GM21619 (cell line): ENCODE measurements around the gene BICDL2.
A peak's percentile ranks its signal among the peaks of the same experiment; 100 is the strongest.
"Not testable (repeated sequence)": the region's sequence is repeated elsewhere in the genome, so short reads cannot be mapped to it uniquely, and the experiment has no call there.

Source experiments
- ATAC-seq: cut with Tn5 transposase; IDR thresholded peaks from one replicate; pipeline ENCODE4 v1.9.1; 2021; ENCODE audit not compliant: unreplicated experiment

Gene BICDL2

GRCh38 chr16:3036726-3037315, at the start of gene BICDL2:
Gene BICDL2 (minus strand): TSS chr16:3036944. CDS start chr16:3035496, 1,448 bp downstream.
- ATAC-seq = no peak

GRCh38 chr16:3085868-3086595, 49.3 kb upstream of the BICDL2 start:
- ATAC-seq = no peak

DNA sequence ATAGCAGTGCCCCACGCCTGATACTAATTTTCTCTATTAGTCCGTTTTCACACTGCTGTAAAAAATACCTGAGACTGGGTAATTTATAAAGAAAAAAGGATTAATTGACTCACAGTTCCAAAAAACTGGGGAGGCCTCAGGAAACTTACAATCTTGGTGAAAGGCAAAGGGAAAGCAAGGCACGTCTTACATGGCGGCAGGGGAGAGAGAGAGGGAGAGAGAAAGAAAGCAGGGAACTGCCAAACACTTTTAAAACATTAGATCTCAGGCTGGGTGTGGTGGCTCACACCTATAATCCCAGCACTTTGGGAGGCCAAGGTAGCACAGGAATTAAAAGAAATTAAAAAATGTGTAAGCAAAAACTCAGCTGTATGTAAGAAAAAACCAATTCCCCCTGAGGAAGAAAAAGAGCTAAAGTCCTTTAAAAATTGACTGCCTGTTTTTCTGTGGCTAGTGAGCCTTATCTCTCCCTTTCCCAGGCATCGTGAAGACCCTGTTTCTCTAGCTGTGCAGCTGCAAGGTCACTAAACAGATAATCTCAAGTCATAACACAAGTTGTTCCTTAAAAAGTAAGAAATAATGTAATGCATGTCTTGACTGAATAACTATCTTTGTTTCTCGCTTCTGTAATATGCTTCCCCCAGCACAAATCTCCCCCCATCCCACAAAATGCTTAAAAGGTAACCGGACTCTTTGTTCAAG, 48.4 kb upstream of the BICDL2 start:
- ATAC-seq = no peak

DNA sequence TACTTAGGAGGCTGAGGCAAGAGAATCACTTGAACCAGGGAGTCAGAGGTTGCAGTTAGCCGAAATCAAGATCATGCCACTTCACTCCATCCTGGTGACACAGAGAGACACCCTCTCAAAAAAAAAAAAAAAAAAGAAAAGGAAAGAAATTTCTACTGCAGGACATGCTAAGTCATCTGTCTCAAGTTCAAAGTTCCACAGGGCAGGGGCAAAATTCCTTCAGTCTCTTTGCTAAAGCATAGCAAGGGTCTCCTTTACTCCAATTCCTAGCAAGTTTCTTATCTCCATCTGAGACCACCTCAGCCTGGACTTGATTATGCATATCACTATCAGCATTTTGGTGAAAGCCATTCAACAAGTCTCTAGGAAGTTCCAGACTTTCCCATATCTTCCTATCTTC, 47.7 kb upstream of the BICDL2 start:
- ATAC-seq = no peak

- ATAC-seq = not testable (repeated sequence)
Measured at GRCh38 chr16:3083408-3083807, 46.7 kb upstream of the BICDL2 start.

- ATAC-seq = not testable (repeated sequence)
Measured at GRCh38 chr16:3081957-3082356, 45.2 kb upstream of the BICDL2 start.

DNA sequence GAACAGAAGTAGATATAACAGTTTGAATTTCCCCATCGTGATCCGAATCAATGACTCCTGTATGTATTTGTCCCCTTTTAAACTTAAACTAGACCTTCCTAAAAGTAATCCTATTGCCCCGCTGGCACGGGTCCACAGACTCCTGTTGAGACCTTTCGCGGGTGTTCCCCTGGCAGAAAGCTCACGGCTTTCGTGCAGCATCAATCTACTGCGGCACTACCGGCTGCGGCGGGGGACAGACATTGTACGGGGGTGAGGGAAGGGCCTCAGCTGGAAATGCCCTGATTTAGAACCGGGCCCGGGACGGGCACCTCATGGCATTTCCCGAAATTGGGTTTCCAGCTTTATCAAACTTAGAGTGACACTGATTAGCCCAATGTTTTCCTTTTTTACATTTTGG, 43.3 kb upstream of the BICDL2 start:
- no peak for ATAC-seq

DNA sequence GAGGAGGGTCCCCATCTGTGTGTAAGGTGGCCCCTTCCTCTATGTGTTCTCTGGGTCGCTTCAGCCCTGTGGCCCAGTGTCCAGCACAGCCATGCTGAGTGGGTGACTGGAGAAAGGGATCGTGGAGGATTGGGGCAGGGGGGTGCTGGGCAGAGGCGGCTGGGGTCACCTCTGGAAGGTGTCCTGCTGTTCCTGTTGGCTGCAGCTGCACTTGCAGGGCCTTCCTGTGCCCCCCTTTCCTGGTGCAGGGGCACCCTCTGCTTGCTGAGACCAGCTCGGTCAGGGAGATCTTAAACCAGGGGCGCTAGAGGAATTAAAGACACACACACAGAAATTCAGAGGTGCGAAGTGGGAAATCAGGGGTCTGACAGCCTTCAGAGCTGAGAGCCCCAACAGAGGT, 39.8 kb upstream of the BICDL2 start:
- ATAC-seq = no peak

DNA sequence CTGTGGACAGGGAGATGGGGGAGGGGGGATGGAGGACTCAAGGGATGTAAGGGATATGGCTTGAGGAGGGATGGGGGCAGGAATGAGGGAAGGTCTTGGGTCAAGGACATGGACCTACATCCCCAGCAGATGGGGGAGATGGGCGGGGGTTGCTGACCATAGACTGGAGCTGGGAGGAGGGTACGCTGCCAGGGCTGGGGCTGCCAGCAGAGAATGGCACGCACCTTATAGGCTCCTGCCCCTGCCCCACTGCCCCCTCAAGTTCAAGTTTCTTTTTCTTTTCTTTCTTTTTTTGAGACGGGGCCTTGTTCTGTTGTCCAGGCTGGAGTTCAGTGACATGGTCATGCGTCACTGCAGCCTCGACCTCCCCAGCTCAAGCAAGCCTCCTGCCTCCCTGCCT, 39.2 kb upstream of the BICDL2 start:
- ATAC-seq = not testable (repeated sequence)

GRCh38 chr16:3075523-3075915, 38.8 kb upstream of the BICDL2 start:
- no peak for ATAC-seq

- peak; percentile 64 for ATAC-seq
Measured at GRCh38 chr16:3074860-3075522, 38.2 kb upstream of the BICDL2 start.

- no peak for ATAC-seq
Measured at GRCh38 chr16:3073448-3073847, 36.7 kb upstream of the BICDL2 start.

DNA sequence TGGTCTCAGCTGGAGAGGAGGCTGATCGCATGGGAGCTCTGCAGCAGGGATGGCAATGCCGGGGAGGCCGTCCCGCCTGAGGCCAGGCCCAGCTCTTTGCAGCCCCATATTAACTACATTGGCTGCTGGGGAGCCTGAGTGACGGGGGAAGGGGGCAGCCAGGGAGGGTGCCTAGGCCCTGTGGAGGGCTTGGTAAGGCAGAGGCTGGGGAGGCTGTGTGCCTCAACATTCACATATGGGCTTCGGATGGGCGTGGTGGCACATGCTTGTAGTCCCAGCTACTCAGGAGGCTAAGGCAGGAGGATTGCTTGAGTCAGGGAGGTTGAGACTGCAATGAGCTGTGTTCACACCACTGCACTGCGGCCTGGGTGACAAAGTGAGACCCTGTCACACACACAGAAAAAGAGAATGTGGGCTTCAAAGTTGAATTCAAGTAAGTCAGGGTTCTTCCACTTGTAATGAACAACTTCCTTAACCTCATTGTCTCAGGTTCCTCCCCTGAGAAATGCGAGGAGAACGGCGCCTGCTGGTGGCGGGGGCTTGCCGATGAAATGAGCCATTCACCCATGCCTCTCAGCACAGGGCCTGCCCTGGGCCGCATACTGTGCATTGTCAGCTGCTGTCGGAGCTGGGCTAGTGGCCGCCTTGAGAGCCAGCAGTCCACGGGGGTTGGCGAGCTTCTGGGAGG, 36.0 kb upstream of the BICDL2 start:
- not testable (repeated sequence) for ATAC-seq

DNA sequence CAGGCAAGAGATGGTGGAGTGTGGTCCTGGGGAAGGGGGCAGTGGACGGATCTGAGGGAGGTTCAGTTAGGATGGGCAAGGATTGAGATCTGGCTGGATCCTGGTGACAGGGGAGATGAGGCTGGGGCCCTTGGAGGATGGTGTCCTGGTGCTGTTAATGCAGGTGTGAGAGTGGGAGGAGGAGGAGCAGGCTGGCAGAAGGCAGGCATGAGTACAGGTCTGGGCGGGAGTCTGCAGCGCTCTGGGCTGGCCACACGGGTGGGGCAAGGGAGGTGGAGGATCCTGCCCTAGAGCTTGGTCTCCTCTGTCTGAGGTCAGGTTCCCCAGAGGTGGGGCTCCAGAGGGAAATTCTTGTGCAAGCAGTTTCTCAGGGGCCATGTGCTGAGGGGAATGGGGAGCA, 35.4 kb upstream of the BICDL2 start:
- ATAC-seq = not testable (repeated sequence)

DNA sequence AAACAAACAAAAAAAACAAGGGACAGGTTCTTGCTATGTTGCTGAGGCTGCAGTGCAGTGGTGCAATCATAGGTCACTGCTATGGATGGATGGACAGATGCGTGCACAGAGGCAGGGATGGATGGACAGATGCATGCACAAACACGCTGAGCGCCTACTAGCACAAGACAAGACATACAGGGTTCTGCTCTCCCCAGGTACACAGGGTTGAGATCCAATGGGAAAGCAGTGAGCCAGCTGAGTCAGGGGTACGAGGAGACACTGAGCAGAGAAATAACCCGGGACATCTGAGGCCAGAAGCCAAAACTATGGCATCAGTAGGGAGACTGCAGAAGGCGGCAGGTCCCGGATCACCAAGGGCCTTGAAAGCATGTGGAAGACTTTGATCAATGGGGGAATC, 34.9 kb upstream of the BICDL2 start:
- no peak for ATAC-seq

DNA sequence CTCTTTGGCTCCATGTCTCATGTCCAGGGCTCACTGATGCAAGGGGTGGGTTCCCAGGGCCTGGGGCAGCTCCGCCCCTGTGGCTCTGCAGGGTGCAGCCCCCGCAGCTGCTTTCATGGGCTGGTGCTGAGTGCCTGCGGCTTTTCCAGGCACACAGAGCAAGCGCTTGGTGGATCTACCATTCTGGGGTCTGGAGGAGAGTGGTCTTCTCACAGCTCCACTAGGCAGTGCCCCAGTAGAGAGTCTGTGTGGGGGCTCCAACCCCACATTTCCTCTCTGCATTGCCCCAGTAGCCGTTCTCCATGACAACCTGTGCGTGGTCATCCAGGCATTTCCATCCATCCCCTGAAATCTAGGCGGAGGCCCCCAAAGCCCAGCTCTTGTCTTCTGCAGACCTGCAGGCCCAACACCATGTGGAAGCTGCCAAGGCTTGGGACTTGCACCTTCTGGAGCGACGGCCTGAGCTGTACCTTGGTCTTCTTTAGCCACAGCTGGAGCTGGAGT, 33.9 kb upstream of the BICDL2 start:
- ATAC-seq = no peak

DNA sequence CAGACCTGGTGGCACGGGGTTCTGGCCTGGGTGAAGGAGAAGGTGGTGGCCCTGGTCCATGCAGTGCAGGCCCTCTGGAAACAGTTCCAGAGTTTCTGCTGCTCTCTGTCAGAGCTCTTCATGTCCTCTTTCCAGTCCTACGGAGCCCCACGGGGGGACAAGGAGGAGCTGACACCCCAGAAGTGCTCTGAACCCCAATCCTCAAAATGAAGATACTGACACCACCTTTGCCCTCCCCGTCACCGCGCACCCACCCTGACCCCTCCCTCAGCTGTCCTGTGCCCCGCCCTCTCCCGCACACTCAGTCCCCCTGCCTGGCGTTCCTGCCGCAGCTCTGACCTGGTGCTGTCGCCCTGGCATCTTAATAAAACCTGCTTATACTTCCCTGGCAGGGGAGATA, 32.4 kb upstream of the BICDL2 start:
- ATAC-seq = not testable (repeated sequence)

DNA sequence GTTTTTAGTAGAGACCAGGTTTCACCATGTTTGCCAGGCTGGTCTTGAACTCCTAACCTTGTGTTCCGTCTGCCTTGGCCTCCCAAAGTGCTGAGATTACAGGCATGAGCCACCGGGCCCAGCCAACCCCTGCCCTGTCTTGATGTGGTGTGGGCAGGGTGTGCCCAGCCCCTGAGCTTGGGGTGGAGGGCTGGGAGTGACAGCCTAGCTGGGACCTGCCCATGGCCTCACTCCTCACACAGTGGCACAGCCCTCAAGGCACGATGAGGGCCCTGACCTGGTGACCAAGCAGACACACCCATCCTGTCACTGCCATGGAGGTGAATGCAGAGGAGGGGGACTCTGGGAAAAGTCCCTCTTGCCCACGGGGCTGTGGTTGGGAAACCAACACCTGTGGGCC, 31.7 kb upstream of the BICDL2 start:
- no peak for ATAC-seq

DNA sequence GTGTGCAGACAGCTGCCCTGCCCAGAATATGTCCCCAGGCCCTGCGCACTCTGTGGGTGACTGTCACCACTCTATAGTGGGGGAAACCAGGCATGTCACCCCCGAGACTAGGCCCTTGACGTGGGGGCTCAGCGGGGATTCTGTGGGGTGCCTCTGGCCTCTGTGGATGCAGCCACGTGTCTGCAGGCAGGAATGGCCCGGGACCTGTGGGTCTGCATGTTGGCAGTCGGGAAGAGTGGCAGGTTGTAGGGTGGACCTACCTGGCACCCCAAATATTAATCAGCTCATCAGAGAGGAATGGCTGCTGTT, 29.6 kb upstream of the BICDL2 start:
- ATAC-seq = no peak

- no peak for ATAC-seq
Measured at GRCh38 chr16:3065742-3066439, 29.1 kb upstream of the BICDL2 start.
